Measurements from ENCODE around the gene ITGA5. TPM values are rescaled to one million over a fixed set of nuclear protein-coding genes. Genes with fewer than 3 reads are reported as not detected.

The ITGA5 gene
- total RNA-seq, 1 donor from 2014 or later: 317 TPM

- Histone ChIP-seq H3K9ac (ENCODE audit: low read length) (no peak overlapping the region), H3K27ac (ENCODE audit: low read depth, low read length) (no peak overlapping the region), H3K36me3 (ENCODE audit: insufficient read depth, low read length) (no peaks in the 10 kb centered on the region), H3K4me3 (ENCODE audit: insufficient read depth, low read depth, low read length) (no peak overlapping the region), H3K79me2 (ENCODE audit: insufficient read depth, low read length) (no peaks in the 10 kb centered on the region), H4K20me1 (ENCODE audit: insufficient read depth, low read length) (no peaks in the 10 kb centered on the region), H2AFZ (ENCODE audit: low read depth, low read length) (no peak overlapping the region), H3K4me1 (ENCODE audit: insufficient read depth, low read length) (peaks cover 2% of the 10 kb centered on the region), H3K4me2 (ENCODE audit: low read length) (no peak overlapping the region), H3K9me3 (ENCODE audit: insufficient read depth, low read depth, low read length) (no peaks in the 10 kb centered on the region), H3K27me3 (ENCODE audit: insufficient read depth, low read length) (peaks cover 21% of the 10 kb centered on the region)
- H3K9me3 Mint-ChIP-seq (ENCODE audit: unreplicated experiment): peaks cover 2% of the 10 kb centered on the region
- H3K4me1 Mint-ChIP-seq (ENCODE audit: low read depth, unreplicated experiment): peaks cover 4% of the 10 kb centered on the region
- TF ChIP-seq CTCF (IDR thresholded peaks at IDR 0.05; ENCODE audit: insufficient read depth, low read depth, low read length): no peak
- no peak for TF ChIP-seq EZH2 (IDR thresholded peaks at IDR 0.05; ENCODE audit: insufficient read depth, low read length)
- no peak overlapping the region for H3K27ac Mint-ChIP-seq (ENCODE audit: unreplicated experiment)
- no peak for FAIRE-seq
- no peak for DNase-seq (ENCODE audit: low read depth)
- H3K4me3 Mint-ChIP-seq (ENCODE audit: unreplicated experiment): no peak overlapping the region
- no peaks in the 10 kb centered on the region for H3K36me3 Mint-ChIP-seq (ENCODE audit: low read depth, unreplicated experiment)
- peaks cover 34% of the 10 kb centered on the region for H3K27me3 Mint-ChIP-seq (ENCODE audit: low read depth, unreplicated experiment)
These were observed 25.1 kb upstream of the ITGA5 start for GRCh38 chr12:54444206-54444605.

- no peak for TF ChIP-seq CTCF (IDR thresholded peaks at IDR 0.05; ENCODE audit: insufficient read depth, low read depth, low read length)
- TF ChIP-seq EZH2 (IDR thresholded peaks at IDR 0.05; ENCODE audit: insufficient read depth, low read length): no peak
- Histone ChIP-seq H3K9ac (ENCODE audit: low read length) (no peak overlapping the region), H3K9me3 (ENCODE audit: insufficient read depth, low read depth, low read length) (no peaks in the 10 kb centered on the region), H3K4me3 (ENCODE audit: insufficient read depth, low read depth, low read length) (no peak overlapping the region), H3K79me2 (ENCODE audit: insufficient read depth, low read length) (no peaks in the 10 kb centered on the region), H3K27me3 (ENCODE audit: insufficient read depth, low read length) (peaks cover 21% of the 10 kb centered on the region), H3K36me3 (ENCODE audit: insufficient read depth, low read length) (no peaks in the 10 kb centered on the region), H3K27ac (ENCODE audit: low read depth, low read length) (no peak overlapping the region), H2AFZ (ENCODE audit: low read depth, low read length) (no peak overlapping the region), H3K4me1 (ENCODE audit: insufficient read depth, low read length) (peaks cover 2% of the 10 kb centered on the region), H3K4me2 (ENCODE audit: low read length) (no peak overlapping the region), H4K20me1 (ENCODE audit: insufficient read depth, low read length) (no peaks in the 10 kb centered on the region)
- Mint-ChIP-seq H3K4me3 (ENCODE audit: unreplicated experiment) (no peak overlapping the region), H3K27me3 (ENCODE audit: low read depth, unreplicated experiment) (peaks cover 32% of the 10 kb centered on the region), H3K4me1 (ENCODE audit: low read depth, unreplicated experiment) (peaks cover 5% of the 10 kb centered on the region), H3K27ac (ENCODE audit: unreplicated experiment) (no peak overlapping the region), H3K9me3 (ENCODE audit: unreplicated experiment) (peaks cover 2% of the 10 kb centered on the region), H3K36me3 (ENCODE audit: low read depth, unreplicated experiment) (no peaks in the 10 kb centered on the region)
- no peak for DNase-seq (ENCODE audit: low read depth)
- FAIRE-seq: no peak
These were observed 24.4 kb upstream of the ITGA5 start for GRCh38 chr12:54443446-54443845.

GRCh38 chr12:54442961-54443360 lies 23.9 kb upstream of the ITGA5 start:
- Histone ChIP-seq H3K4me1 (ENCODE audit: insufficient read depth, low read length) (peaks cover 2% of the 10 kb centered on the region), H3K27me3 (ENCODE audit: insufficient read depth, low read length) (peaks cover 21% of the 10 kb centered on the region), H3K79me2 (ENCODE audit: insufficient read depth, low read length) (no peaks in the 10 kb centered on the region), H3K4me3 (ENCODE audit: insufficient read depth, low read depth, low read length) (no peak overlapping the region), H2AFZ (ENCODE audit: low read depth, low read length) (no peak overlapping the region), H3K27ac (ENCODE audit: low read depth, low read length) (no peak overlapping the region), H3K9me3 (ENCODE audit: insufficient read depth, low read depth, low read length) (no peaks in the 10 kb centered on the region), H3K36me3 (ENCODE audit: insufficient read depth, low read length) (no peaks in the 10 kb centered on the region), H4K20me1 (ENCODE audit: insufficient read depth, low read length) (no peaks in the 10 kb centered on the region), H3K9ac (ENCODE audit: low read length) (no peak overlapping the region), H3K4me2 (ENCODE audit: low read length) (no peak overlapping the region)
- DNase-seq (ENCODE audit: low read depth) (no peak), FAIRE-seq (no peak)
- TF ChIP-seq EZH2 (IDR thresholded peaks at IDR 0.05; ENCODE audit: insufficient read depth, low read length) (no peak), CTCF (IDR thresholded peaks at IDR 0.05; ENCODE audit: insufficient read depth, low read depth, low read length) (no peak)
- Mint-ChIP-seq H3K9me3 (ENCODE audit: unreplicated experiment) (peaks cover 2% of the 10 kb centered on the region), H3K4me1 (ENCODE audit: low read depth, unreplicated experiment) (peaks cover 5% of the 10 kb centered on the region), H3K27me3 (ENCODE audit: low read depth, unreplicated experiment) (peaks cover 28% of the 10 kb centered on the region), H3K36me3 (ENCODE audit: low read depth, unreplicated experiment) (no peaks in the 10 kb centered on the region), H3K27ac (ENCODE audit: unreplicated experiment) (no peak overlapping the region), H3K4me3 (ENCODE audit: unreplicated experiment) (no peak overlapping the region)
